ENCODE data around the gene JAK2. TPM values are rescaled to one million over a fixed set of nuclear protein-coding genes. Genes with fewer than 3 reads are reported as not detected.

JAK2 gene
- total and polyA plus RNA-seq, 4 donors: 5.3 to 30.5 (median 17.1) TPM

DNA sequence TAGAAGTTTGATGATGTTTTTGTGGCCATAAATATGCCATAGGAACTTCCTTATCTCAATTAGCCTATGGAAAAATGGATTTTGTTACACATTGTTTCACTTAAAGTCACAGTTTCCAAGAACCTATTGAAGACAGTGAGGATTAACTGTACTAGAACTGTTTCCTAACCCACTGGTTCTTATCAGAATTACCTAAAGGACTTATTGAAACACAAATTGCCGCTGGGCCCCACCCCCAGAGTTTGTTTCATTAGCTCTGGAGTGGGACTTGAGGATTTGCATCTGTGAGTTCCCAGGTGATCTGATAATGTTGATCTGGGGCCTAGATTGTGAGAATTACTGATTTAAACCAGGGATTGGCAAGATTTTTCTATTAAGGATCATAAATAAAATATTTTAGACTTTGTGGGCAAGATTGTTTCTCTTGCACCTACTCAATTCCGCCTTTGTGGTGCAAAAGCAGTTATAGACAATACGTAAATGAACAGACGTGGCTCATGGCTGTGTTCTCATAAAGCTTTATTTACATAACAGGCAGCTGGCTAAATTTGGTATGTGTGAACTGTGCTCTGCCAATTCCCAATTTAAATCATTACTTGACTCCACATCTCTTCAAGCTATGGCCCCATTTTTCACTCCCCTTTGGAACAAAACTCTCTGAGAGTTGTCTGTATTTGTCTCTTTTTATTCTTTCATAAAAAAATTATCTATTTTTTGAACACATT lies 9.3 kb downstream of the JAK2 start:
- Histone ChIP-seq H3K27me3 (ENCODE audit: control insufficient read depth in 3 of 3, insufficient read depth in 3 of 3, low read length in 2 of 3) (no peaks in the 10 kb centered on the region), H3K36me3 (ENCODE audit: control insufficient read depth in 4 of 4, insufficient read depth in 4 of 4, low read length in 4 of 4) (peaks cover 6 to 20% (median 11%) of the 10 kb centered on the region in 4 donors), H3K27ac (ENCODE audit: low read depth in 1 of 2, low read length in 1 of 2) (no peak overlapping the region), H3K9me3 (ENCODE audit: control insufficient read depth in 4 of 4, insufficient read depth in 3 of 4, low read length in 3 of 4) (peaks cover 0 to 9% (median under 1%) of the 10 kb centered on the region in 4 donors), H3K9ac (ENCODE audit: insufficient read depth in 1 of 2, low read length in 2 of 2) (no peak overlapping the region), H3K4me1 (ENCODE audit: control insufficient read depth in 5 of 5, insufficient read depth in 5 of 5, low read length in 5 of 5) (peaks cover 0 to 2% (median 0%) of the 10 kb centered on the region in 5 donors), H3K4me3 (no peak overlapping the region)
- 66 to 81% methylated on average over 4 of the region's 4 CpGs for WGBS, 2 donors
- TF ChIP-seq, protein P1, sequence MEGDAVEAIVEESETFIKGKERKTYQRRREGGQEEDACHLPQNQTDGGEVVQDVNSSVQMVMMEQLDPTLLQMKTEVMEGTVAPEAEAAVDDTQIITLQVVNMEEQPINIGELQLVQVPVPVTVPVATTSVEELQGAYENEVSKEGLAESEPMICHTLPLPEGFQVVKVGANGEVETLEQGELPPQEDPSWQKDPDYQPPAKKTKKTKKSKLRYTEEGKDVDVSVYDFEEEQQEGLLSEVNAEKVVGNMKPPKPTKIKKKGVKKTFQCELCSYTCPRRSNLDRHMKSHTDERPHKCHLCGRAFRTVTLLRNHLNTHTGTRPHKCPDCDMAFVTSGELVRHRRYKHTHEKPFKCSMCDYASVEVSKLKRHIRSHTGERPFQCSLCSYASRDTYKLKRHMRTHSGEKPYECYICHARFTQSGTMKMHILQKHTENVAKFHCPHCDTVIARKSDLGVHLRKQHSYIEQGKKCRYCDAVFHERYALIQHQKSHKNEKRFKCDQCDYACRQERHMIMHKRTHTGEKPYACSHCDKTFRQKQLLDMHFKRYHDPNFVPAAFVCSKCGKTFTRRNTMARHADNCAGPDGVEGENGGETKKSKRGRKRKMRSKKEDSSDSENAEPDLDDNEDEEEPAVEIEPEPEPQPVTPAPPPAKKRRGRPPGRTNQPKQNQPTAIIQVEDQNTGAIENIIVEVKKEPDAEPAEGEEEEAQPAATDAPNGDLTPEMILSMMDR (IDR thresholded peaks at IDR 0.05; ENCODE audit: control extremely low read depth, extremely low read depth): no peak
- DNase-seq: no peak
- no peak for ATAC-seq (ENCODE audit: insufficient read depth, low FRiP score)

GRCh38 chr9:4997196-4997595 lies 12.1 kb downstream of the JAK2 start:
- Histone ChIP-seq H3K9me3 (ENCODE audit: control insufficient read depth in 4 of 4, insufficient read depth in 3 of 4, low read length in 3 of 4) (peaks cover 0 to 9% (median under 1%) of the 10 kb centered on the region in 4 donors), H3K4me1 (ENCODE audit: control insufficient read depth in 5 of 5, insufficient read depth in 5 of 5, low read length in 5 of 5) (peaks cover 0 to 2% (median 0%) of the 10 kb centered on the region in 5 donors), H3K36me3 (ENCODE audit: control insufficient read depth in 4 of 4, insufficient read depth in 4 of 4, low read length in 4 of 4) (peaks cover 3 to 20% (median 8%) of the 10 kb centered on the region in 4 donors), H3K9ac (ENCODE audit: insufficient read depth in 1 of 2, low read length in 2 of 2) (no peak overlapping the region), H3K4me3 (no peak overlapping the region), H3K27me3 (ENCODE audit: control insufficient read depth in 3 of 3, insufficient read depth in 3 of 3, low read length in 2 of 3) (no peaks in the 10 kb centered on the region), H3K27ac (ENCODE audit: low read depth in 1 of 2, low read length in 1 of 2) (no peak overlapping the region)
- TF ChIP-seq, protein P1 (IDR thresholded peaks at IDR 0.05; ENCODE audit: control extremely low read depth, extremely low read depth): no peak
- WGBS, 2 donors: 80 to 98% methylated on average over 3 of the region's 3 CpGs
- DNase-seq (no peak), ATAC-seq (ENCODE audit: insufficient read depth, low FRiP score) (no peak)

DNA sequence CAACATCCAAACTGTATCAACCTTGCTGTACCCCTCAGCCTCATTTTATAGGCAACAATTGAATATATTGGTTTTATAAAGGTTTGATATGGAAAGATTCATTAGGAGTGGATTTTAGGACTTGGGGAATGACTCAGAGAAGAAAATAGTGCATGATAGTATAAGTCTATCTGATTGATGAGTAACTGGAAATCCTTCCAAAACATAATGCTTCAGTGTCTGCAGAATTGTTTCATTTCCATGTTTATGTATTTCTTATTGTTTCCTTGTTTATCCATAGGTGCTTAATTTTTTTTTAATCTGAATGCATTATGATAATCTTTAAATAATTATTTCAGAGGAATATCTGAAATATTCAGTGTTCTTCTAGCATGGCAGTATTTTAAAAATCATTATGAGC lies 12.6 kb downstream of the JAK2 start:
- no peak overlapping the region for H3K4me3 ChIP-seq
- peaks cover 0 to 4% (median under 1%) of the 10 kb centered on the region in 4 donors for H3K9me3 ChIP-seq (ENCODE audit: control insufficient read depth in 4 of 4, insufficient read depth in 3 of 4, low read length in 3 of 4)
- peaks cover 0 to 2% (median 0%) of the 10 kb centered on the region in 5 donors for H3K4me1 ChIP-seq (ENCODE audit: control insufficient read depth in 5 of 5, insufficient read depth in 5 of 5, low read length in 5 of 5)
- no peak overlapping the region for H3K27ac ChIP-seq (ENCODE audit: low read depth in 1 of 2, low read length in 1 of 2)
- H3K27me3 ChIP-seq (ENCODE audit: control insufficient read depth in 3 of 3, insufficient read depth in 3 of 3, low read length in 2 of 3): no peaks in the 10 kb centered on the region
- ATAC-seq (ENCODE audit: insufficient read depth, low FRiP score) (no peak), DNase-seq (no peak)
- H3K36me3 ChIP-seq (ENCODE audit: control insufficient read depth in 4 of 4, insufficient read depth in 4 of 4, low read length in 4 of 4): peaks cover 3 to 16% (median 4%) of the 10 kb centered on the region in 4 donors
- TF ChIP-seq, protein P1 (IDR thresholded peaks at IDR 0.05; ENCODE audit: control extremely low read depth, extremely low read depth): no peak
- H3K9ac ChIP-seq (ENCODE audit: insufficient read depth in 1 of 2, low read length in 2 of 2): no peak overlapping the region

Measured in lung (tissue), 12 donors.